Endometrium (tissue), 2 donors: ENCODE results near the gene PHF21B.
A peak's percentile ranks its signal among the peaks of the same experiment; 100 is the strongest.

Experiments used
- FAIRE-seq: peaks from 2 replicates; lab custom pipeline; 2012; peaks lifted over from hg19 to GRCh38; lab: Jason Lieb, UNC
- donor health status: control.
- donor health status: control.

The PHF21B gene

DNA sequence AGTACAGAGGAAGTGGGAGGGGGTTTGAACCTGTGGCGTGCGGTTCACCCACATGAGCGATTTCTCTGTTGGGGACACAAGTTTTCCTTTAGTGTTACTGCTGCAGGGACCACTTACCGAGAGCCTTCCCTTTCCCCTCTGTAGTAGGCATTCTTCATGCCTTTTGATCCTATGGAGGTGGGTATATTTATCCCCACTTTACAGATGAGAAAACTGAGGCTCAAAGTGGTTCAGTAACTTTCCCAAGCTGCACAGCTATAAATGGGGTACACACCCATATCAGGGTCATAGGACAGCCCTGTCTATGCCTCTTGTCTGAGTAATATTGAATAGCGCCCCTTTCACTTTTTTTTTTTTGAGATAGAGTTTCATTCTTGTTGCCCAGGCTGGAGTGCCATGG, 3.3 kb upstream of the PHF21B start:
- no peak for FAIRE-seq

DNA sequence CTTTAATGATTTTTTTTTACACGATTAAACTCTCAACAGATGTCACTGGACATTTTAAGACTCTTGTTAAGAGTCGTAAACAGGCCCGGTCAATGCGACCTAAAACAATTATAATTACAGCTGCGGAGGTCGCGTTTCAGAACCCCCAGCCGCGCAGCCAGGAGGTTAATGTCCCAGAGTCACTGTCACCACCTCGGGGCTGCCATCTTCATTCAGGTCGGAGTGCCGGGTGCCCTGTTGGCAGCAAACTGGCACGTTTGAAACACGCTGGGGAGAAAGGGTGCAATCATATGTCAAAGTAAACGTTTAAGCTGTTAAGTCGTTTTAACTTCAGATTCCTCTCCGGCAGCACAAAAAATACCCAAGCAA, 711 bp upstream of the PHF21B start:
- no peak for FAIRE-seq

DNA sequence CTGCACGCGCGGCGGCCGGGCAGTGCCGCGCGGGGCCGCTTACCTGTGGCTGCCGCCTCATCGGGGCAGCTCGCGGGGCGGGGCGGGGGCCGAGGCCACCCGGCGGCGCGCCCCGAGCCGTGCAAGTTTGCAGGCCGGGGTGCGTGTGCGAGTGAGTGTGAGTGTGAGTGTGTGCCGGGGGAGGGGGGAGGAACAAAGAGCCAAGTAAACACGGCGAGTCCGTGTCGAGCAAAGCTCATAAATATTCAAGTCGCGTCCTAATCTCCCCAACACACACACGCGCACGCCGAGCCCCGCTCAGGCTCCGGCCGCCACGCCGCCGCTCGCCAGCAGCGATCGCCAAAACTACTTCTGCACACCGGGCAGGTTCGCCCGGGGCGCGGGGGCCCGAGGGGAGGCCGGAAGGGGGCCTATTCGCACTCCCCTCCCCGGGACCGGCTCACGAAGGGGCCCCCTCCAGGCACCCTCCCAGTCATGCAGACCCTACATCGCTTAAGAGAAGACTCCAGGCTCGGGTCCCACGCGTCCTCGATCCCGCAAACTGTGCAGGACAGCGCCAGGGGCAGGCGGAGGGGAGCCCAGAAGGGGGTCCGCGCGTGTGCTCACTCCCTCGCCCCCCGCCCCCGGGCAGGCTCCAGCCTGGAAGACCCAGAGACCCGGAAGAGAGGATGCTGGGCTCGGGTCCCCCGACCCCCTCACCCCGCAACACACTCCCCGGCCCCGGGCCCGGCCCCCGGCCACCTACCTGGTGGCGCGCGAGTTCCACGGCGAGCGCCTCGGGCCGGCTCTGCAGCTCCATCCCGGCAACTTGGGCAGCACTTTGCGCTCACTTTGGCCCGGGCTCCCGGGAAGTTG, 827 bp downstream of the PHF21B start:
- no peak for FAIRE-seq

DNA sequence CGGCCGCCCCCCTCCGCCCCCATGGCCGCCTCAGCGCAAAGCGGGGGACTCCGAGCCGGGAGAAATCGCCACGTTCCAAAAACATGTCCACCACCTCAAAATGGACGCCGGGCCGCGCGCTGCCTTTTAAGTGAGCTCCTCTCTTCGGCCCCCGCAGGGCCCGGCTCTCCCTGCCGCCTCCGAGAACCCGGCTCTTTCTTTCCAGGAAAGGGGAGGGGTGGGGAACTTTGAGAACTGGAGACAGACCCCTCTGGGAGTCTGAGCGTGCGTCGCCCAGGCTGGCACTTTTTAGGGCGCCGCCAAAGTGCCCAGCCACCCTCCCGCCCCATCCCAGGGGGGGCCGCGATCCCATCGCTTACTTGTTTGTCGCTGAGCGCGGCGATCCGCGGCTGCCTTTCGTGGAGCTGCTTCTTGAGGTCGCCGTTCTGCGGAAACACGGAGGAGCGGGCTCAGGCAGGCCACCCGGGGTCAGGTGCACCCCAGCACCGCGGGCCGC, 1.6 kb downstream of the PHF21B start:
- FAIRE-seq: no peak

DNA sequence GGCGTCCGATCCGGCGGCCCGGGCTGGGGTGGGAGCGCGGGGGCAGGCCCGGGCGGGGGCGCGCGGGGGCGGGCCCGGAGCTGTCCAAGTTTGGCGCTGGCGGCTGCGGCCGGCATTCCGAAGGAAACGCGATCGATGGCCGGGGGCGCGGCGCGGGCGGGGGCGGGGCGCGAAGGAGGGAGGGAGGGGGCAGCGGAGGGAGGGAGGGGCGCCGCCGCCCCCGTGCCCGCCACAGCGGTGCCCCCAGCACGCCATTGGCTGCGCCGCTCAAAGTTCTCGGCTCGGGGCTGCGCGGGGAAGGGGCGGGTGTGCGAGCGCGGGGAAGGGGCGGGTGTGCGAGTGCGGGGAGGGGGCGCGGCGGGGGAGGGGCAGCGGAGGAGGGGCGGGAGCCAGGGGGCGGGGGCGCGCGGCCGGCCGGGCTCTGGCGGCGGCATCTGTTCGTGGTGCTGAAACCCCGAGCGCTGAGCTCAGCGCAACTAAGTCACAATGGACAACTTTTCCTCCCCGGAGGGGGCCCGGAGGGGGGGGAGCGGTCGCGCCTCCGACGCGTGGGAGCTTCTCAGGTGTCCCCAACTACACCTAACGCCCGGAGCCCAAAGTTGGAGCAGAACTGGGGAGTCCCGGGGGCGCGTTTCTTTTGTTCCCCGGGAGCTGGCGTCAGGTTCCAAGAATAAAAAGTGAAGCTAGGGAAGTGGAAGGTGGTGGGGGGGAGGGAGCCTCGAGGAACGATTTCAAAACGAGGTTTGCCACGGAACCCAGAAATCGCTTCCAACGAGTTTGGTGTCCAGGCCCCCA, 2.2 kb downstream of the PHF21B start:
- no peak for FAIRE-seq

DNA sequence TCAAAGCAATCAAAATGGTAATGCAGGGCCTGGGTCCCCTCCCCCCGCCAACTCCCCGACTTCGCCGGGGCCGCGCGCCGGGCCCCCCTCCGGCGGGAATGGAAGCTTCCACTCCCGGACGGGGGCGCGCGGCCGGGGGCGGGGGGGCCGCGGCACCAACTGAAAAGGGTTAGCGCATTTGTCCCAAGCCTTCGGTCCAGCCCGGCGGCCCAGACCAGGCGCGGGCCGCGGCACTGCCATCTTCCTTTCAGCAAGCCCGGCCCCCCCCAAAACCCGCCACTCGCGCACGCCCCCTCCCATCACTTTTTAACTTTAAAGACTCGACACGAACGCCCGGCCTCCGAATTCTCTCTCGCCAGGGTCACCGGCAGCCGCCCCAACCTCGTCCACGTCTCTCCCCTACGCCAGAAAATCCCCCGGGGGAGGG, 2.8 kb downstream of the PHF21B start:
- no peak for FAIRE-seq

DNA sequence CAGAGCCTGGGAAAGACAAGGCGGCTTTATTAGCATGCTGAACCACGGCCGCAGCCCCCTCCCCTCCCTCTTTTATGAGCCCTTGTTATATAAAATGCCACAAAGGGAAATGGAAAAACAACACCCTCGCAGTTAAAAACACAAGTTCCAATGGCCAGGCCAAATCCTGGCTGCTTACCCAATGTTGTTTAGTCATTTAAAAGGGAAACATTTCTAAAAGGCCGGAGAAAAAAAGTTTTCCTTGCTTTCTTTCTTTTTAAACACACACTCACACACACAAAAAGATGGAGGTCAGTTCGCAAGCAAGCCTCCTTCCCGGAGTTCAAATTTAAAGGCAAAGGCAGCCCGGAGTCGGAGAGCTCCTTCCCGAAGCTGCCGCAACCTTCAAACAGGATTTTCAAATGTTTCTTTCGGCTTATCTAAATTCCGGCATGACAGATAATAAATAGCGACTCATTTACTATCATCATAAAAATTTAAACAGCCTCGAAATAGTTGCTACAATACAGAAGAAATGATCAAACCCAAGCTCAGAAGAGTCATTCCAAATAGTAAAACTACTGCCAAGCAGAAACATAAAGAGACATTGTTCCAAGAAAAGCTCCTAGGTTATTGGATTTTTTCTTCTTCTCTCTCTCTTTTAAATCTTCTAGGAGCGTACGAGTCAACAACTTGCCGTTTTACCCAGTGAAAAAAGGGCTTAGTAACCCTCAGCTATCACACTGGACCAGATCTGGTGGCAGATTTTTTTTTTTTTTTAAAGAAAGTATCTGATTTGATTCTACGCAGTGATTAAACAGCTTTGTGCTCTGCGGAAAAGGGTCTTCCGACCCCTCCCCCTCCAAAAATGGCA, 3.5 kb downstream of the PHF21B start:
- FAIRE-seq: peak; percentile 83

DNA sequence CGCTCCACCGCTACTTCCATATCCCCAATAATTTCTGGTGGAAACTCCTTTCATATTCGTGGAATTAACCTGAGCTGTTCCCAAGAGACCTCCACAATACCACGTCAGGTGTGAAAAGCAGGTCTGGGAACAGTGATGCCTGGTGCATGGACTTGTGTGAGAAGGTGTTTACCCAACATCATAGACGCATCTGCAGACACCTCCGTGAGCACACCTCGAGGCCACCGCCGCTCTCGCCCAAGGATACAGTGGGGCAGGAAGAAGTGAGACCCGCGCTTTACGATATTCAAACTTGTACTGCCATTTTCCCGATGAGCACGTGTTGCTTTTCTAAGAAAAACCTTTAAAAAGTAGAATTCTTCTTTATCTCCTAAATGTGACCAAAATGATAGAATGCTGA, 8.2 kb downstream of the PHF21B start:
- FAIRE-seq: no peak

DNA sequence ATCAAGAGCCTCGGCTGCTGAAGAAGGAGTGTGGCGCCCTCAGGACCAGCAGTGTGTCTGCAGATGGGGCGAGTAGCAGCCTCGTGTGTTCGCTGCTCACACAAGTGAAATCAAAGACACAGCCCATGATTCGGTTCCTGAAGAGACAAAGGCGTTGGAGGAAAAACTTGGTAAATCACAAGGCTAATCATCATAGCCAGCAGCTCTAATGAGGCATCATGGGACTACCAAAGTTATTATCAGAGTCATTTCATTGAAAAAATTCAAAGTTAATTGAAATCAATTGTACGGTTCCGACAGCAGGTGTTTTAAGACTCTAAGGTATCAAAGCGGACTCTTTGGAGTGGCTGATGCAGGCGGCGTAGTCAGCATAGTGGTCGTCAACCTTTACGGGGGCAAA, 9.5 kb downstream of the PHF21B start:
- FAIRE-seq: no peak

DNA sequence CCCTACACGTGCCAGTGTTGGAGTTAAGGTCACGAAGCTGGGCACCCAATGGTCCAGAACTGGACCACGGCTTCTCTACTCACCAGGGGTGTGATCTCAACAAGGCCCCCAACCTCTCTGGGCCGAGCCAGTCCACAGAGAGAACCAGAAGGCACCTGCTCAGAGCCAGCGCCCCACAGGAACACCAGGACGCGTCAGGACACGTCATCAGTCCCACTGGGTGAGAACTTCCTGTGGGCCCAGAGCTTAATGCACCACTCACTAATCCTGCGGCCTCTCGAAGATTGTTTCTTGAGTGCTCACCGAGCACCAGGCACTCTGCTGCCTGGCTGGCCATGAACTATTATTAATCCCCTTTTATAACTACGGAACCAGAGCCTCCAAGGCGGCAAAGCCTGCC, 10.1 kb downstream of the PHF21B start:
- no peak for FAIRE-seq

DNA sequence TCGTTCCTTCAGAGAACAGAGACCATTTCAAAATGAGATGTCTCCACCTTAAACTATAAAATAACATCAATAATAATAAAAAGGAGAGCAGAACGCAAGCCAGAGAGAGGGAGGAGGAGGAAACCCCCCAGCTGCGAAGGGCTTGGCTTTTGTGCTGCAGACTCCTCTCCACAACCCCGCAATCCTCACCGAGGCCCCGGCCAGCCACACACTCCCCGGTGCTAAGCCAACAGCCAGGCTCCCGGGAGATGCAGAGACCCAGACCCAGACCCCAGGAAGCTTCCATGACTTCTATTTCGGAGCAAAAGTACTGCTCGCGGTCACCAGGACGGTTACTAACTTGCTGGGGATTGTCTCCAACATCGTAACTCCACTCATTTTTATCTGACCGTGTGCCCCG, 10.6 kb downstream of the PHF21B start:
- FAIRE-seq: no peak

DNA sequence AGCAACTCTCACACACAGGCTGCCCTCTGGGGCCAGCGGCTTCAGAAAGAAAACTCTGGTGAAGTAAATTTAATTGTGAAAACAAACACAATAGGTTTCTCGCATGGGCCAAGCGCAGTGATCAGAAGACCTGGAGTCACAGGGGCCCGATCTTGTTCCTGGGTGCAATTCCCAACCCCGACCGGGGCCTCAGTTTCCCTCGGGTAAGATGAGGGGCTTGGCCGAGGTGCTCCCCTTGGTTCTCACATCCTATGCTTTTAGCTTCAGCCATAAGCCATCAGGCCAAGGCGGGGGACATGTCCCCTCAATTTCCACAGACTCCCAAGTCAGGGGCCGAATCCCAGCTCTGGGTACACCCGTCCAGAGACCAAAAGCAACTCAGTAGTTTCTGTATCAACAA, 11.5 kb downstream of the PHF21B start:
- FAIRE-seq: no peak

DNA sequence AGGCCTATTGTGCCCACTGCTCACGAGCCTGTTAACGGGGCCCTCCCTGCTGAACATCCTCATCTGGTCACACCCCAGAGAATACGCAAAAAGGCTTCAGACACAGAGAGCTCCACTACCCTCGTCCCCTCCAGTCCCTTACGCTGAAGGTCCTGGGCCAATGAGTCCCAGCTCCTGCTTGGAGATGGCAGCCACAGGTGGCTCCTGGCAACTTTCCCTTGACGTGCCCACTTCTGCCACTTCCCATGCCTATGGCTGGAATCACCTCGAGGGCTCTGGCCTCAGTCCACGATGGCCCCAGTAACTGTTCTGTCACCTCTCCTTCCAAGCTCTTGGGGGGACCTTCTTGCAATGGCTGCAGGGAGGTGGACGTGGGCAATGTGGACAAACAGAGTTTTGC, 12.7 kb downstream of the PHF21B start:
- FAIRE-seq: no peak

DNA sequence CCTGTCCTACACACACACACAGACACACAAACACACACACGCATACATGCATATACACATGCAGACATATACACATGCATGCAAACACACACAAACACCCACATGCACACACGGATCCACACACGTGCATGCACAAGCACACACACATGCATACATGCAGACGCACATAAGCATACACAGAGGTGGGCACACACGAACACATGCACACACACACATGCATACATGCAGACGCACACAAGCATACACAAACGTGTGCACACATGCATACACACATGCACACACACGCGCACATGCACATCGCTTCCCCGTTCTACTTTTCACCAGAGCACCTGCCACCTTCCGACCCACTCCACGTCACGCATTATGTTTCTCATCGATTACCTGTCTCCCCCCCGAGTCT, 13.2 kb downstream of the PHF21B start:
- no peak for FAIRE-seq

DNA sequence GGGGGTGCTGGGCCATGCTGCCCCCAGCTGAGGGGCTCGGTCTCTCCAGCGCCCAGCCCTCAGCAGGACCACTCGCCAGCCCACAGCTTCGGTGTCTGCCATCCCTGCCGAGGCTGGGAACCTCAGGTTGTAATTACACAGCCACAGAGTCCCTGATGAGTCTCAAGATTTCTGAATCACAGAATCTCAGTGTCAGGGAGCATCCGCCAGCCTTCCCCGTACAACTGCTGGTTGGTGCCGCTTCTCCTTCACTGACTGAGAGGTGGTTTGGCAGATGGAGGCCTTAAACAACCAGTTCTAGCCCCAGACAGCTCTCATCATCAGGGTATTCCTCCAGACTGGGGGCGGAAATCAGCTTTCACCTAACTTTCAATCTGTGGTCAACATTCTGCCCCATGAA, 13.7 kb downstream of the PHF21B start:
- no peak for FAIRE-seq

DNA sequence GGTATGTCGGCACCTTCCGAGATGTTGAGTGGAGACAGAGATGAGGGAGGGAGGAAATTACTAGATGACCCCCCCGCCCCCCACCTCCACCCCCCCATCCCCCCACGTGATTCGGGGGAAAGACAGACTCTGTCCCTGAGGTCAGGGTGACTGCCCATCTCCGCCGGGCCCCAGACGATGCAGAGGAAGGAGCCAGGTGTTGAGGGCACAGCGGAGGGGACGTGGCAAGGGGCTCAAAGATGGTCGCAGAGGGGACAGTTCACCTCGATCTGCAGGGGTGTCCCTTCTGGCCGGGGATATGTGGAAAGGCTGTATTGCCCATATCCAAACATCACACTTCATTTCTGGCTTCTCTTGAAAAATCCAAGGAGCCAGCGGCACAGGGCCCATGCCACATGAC, 14.1 kb downstream of the PHF21B start:
- no peak for FAIRE-seq

DNA sequence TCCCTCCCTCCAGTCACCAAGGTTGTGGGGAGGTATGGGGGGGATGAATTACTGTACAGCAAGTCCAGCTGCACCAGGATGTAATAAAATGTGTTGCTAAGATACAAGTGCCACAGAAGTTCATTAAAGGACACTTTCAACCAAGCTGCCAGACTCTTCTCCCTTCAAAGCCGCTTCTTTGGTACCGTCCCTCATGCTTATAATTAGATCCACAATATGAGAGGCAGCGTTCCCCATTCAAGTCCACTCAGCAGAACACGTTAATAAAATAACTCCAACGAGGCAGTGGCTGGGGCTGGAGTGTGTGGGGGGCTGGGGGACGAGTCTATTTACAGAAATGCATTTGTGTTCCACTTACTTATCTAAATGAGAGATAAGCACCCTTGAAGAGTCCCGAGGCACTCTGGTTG, 14.7 kb downstream of the PHF21B start:
- no peak for FAIRE-seq

DNA sequence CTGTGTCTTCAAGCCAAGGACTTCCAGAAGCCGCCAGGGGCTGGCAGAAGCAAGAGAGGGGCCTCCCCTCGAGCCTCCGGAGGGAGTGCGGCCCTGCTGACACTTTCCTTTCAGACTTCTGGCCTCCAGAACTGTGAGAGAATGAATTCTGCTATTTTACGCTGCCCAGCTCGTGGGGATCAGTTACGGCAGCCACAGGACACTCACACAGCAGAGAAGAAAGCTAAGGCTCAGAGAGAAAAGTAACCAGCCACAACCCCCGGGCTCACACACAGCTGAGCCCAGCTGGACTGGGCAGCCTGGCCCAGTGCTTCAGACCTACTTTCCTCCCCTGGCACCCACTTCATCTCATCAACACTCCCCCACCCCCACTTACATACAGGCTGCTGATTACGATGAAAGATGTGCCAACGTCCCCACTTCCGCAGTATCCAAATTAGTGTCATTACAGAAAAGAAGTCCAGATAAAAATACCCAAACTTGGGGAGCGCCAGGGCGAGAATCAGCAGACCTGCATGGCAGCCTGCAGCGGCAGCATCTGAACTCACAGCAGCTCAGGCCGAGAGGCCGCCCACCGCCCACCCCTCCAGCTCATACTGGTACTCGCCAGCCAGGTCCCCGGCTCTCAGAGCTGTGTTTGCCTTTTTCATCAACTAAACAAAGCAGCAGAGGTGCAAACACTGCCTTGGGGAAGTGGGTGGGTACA, 15.3 kb downstream of the PHF21B start:
- FAIRE-seq: no peak

DNA sequence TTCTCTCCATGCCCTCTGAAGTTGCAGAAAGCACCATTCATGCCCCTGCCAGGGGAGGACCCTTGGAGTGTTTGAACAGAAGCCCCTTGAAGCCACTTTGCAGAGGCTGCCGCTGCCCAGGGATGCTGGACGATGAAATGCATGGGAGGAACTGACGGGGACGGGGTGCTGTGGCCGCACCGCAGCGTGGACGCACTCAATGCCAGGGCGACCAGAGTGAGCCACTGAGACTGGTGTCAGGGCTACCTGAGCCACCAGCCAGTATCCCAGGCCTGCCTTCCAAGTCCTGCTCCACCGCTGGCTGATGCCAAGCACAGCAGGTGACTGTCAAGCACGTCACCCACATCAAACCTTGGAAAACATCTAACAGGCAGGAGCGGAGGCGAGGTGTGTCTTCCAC, 17.6 kb downstream of the PHF21B start:
- no peak for FAIRE-seq

DNA sequence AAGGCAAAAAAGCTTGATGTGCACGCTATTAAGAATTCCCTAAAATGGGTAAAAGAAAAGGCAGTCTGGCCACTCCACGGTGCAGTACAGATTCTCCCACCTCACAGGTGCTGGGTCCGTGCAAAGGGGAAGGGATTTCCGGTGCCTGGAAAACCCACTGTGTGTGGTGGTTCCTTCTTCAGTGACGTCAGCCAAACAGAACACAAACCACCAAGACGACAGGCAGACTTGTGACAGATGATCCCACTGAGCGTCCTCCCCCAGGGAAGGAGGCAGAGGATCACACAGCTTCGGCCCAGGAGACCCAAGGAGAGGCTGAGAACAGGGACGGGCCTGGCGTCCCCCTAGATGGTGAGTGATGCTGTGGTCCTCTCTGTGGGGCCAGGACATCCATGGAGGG, 18.6 kb downstream of the PHF21B start:
- no peak for FAIRE-seq

DNA sequence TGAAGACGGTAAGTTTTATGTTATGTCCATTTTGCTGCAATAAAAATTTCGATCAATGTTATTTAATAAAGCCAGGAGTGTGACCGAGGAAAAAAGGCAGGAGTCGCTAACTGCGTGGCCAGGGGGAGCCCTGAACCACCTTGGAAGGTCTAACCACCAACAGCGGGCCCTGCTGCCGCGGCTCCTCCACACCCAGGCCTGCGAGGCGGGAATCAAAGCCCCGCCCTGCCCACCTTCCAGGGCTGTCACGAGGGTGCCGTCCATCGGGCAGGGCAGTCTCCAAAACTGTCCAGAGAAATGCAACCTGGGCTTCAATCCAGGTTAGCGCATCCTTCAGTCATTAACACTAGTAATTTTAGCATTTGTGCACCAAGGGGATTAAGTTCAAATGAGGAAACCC, 19.0 kb downstream of the PHF21B start:
- no peak for FAIRE-seq

DNA sequence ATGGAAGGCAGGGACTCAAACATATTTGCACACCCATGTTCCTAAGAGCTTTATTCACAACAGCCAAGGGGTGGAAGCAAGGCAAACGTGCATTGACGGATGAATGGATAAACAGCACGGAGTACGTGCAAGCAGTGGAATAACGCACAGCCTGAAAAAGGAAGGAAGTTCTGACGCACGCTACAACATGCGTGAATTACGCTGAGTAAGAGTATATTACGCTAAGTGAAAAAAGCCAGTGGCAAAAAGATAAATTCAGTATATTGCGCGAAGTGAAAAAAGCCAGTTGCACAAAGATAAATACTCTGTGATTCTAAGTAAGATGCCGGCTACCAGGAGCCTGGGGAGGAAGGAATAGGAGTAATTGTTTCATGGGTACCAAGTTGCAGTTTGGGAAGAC, 19.5 kb downstream of the PHF21B start:
- FAIRE-seq: no peak
